Measurements from ENCODE around the gene ABI2.

DNA sequence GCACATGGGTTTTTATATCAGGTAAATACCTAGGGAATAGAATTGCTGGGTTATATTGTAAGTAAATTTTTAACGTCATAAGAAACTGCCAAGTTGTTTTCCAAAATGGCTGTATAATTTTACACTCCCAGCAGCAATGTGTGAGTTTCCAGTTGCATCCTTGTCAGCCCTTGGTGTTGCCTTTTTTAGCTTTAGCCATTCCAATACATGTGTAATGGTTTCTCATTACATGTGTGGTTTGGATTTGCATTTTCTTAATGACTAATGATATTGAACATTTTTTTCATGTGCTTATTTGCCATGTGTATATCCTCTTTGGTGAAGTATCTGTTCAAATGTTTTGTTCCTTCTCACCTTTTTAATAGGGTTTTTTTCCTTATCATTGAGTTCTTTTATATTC lies 70.8 kb downstream of the ABI2 start:
- TF ChIP-seq CTCF (IDR thresholded peaks at IDR 0.05 in 4 of 5, conservative IDR thresholded peaks at IDR 0.05 in 1 of 5) (no peak), POLR2A (IDR thresholded peaks at IDR 0.05) (no peak)

Data from gastrocnemius medialis (tissue), 4 donors.